AG10803 (cell line): ENCODE measurements around the gene ZSCAN23.
A peak's percentile ranks its signal among the peaks of the same experiment; 100 is the strongest.

ENCODE experiments used
- DNase-seq: peaks from one replicate; pipeline ENCODE4 v3.0.0; 2010; ENCODE audit warnings: low read depth
- H3K4me3 ChIP-seq: 2 replicates; pipeline ENCODE4 v1.5.1; 2011; ENCODE audit warnings: mild to moderate bottlenecking, low read length, control low read depth
- TF ChIP-seq, protein P1 (sequence below): conservative IDR thresholded peaks from 2 replicates; pipeline ENCODE4 v1.5.1; 2011; ENCODE audit warnings: mild to moderate bottlenecking, low read length, control low read depth, inconsistent platforms

The ZSCAN23 gene

DNA sequence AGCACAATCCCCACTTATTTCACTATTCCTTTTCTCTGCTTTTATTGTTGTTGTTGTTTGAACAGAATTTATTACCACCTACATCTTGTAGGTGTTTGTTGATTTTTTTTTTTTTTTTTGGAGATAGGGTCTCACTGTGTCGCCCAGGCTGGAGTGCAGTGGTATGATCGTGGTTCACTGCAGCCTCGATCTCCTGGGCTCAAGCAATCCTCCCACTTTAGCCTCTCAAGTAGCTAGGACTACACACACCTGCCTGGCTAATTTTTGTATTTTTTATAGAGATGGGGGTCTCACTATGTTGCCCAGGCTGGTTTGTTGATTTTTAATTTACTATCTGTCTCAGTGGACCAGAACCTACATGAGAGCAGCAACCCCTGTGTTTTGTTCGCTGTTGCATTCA is 47.4 kb downstream of the ZSCAN23 start:
- no peak overlapping the region for H3K4me3 ChIP-seq
- DNase-seq = no peak

DNA sequence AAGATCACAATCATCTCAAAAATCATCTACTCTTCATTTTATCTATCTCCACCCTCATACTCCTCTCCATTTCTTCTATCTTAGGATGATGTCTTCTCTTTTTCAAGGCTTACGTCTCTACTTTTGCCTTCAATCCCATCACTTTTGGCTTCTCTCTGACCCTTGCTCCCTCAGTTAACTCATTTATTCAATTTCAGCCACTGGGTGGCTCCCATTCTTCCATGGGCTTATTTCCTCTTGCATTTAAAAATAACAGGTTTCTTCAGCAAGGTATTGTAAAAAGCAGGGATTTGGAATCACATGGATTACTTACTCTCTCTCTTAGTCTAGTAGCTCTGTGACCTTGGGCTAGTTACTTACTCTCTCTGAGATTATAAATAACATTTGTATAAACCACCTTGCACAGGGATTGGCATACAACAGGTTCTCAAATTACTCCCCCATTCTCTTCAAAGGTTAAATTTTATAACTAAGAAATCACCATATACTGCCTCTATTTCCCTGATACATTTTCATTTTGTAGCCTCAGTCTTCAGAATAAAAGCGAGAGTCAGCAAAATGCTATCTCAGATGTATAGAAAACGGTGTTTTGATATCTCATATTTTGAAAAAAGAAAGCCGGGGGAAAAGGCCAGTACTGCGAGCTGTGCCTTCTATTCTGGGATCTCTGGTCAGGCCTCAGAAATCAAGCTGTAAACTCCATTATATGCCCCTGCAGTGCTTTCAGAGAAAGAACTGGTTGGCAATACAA is 49.2 kb downstream of the ZSCAN23 start:
- TF ChIP-seq, protein P1, sequence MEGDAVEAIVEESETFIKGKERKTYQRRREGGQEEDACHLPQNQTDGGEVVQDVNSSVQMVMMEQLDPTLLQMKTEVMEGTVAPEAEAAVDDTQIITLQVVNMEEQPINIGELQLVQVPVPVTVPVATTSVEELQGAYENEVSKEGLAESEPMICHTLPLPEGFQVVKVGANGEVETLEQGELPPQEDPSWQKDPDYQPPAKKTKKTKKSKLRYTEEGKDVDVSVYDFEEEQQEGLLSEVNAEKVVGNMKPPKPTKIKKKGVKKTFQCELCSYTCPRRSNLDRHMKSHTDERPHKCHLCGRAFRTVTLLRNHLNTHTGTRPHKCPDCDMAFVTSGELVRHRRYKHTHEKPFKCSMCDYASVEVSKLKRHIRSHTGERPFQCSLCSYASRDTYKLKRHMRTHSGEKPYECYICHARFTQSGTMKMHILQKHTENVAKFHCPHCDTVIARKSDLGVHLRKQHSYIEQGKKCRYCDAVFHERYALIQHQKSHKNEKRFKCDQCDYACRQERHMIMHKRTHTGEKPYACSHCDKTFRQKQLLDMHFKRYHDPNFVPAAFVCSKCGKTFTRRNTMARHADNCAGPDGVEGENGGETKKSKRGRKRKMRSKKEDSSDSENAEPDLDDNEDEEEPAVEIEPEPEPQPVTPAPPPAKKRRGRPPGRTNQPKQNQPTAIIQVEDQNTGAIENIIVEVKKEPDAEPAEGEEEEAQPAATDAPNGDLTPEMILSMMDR = peak; percentile 36; the same call in 1 of the 2 replicates
- DNase-seq = peak; percentile 13

More for the DNA sequence above, 47.4 kb downstream of the ZSCAN23 start:
- TF ChIP-seq, protein P1 = no peak

GRCh38 chr6:28390688-28391087 is 52.6 kb downstream of the ZSCAN23 start:
- H3K4me3 ChIP-seq = no peak overlapping the region
- TF ChIP-seq, protein P1 = no peak
- no peak for DNase-seq

More for the DNA sequence above, 49.2 kb downstream of the ZSCAN23 start:
- H3K4me3 ChIP-seq = no peak overlapping the region

DNA sequence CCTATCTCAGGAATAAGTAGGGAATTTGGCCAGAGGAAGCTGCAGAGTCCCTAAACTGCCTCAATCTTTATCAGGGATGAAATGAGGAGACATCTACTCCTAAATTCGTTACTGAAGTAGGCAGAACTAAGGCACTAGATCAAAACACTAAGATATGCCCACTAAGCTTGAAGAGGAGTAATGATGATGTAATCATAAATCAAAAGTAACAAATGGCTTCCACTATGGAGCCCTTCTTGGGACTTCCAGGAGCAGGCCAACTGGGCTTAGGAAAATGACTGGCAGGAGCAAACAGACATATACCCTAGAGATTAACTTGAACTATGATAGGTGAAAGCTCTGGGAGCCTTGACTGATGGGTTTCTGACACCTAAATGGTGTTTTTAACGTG is 59.2 kb downstream of the ZSCAN23 start:
- TF ChIP-seq, protein P1 = no peak
- no peak overlapping the region for H3K4me3 ChIP-seq
- DNase-seq = no peak

DNA sequence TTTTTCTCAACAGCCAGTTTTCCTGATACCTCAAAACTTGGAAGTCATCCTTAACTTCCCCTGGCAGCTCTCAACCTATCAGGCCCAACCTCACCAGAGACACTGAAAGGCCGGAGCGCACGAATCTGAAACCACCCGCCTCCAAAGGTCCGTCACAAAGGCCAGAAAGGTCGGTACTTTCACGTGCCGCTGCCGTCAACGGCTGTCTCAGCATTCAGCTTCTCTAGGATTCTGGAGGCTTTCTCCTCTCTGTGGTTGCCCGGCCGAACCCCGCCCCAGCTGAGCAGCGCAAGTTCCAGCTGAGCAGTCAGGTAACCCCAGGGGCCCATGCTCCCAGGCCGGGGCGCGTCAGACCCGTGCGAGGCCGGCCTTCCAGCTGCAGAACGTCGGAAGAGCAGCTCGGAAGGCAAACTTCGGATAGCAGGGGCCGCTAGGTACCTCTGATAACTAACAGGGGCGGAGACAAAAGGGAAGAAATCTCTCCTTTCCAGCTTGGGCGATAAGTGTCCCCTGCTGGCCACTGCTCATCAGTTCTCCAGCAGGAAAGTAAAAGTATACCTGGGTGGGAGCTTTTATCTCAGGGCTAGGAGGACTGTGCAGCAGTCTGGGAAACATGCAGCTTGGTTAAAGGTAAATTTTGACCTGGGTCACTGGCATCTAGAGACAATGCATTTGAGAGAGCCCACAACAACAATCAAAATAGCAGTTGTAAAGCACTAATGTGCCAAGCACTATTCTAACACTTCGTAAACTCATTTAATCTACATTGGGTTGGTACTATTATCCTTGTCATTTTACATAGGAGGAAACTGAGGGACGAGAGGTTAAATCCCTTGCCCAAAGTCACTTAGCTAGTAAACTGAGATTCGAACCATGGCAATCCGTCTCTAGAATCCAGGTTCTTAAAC is 59.8 kb downstream of the ZSCAN23 start:
- peak overlapping the region; percentile 39 for H3K4me3 ChIP-seq
- TF ChIP-seq, protein P1 = peak; percentile 50
- peak; percentile 65 for DNase-seq
